HEK293T (cell line): ENCODE data around the gene TPRX1.

Experiments
- BHLHE40 ChIP-seq: fragments of 450-650 bp; IDR thresholded peaks from 2 replicates; pipeline ENCODE4 v1.6.1; 2016; ENCODE audit warnings: mild to moderate bottlenecking, moderate library complexity, borderline replicate concordance
- CTBP1 ChIP-seq: fragments of 450-650 bp; IDR thresholded peaks from 2 replicates; pipeline ENCODE4 v1.6.1; 2016; ENCODE audit warnings: borderline replicate concordance
- HDGF ChIP-seq: fragments of 450-650 bp; IDR thresholded peaks from 2 replicates; pipeline ENCODE4 v1.6.1; 2017; ENCODE audit warnings: antibody characterized with exemption, borderline replicate concordance
- SUZ12 ChIP-seq: fragments of 450-650 bp; IDR thresholded peaks from 2 replicates; pipeline ENCODE4 v1.6.1; 2016; ENCODE audit warnings: mild to moderate bottlenecking

DNA sequence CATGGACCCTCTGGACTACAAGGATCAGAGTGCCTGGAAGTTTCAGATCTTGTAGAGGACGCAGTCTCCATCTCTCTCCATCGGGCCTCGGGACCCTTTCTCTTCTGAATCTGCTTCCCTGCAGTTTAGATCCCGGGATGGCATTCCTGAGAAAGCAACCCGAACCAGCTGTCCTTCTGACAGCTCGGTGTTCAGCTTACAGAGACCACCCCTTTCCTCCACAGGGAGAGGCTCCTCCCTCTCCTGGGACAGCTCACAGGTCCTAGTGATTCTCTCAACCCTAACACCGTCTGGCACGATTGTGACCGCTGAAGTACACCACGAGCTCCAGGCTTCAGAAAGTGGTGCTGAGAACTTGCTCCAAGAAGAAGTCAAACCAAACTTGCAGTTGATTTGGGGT is 35.6 kb upstream of the TPRX1 start:
- no peak for TF ChIP-seq BHLHE40
- TF ChIP-seq SUZ12 = no peak
- TF ChIP-seq HDGF = no peak
- TF ChIP-seq CTBP1 = no peak
